ENCODE results near the gene PARN.
"Not testable (repeated sequence)": the region's sequence is repeated elsewhere in the genome, so short reads cannot be mapped to it uniquely, and the experiment has no call there.

PARN gene

DNA sequence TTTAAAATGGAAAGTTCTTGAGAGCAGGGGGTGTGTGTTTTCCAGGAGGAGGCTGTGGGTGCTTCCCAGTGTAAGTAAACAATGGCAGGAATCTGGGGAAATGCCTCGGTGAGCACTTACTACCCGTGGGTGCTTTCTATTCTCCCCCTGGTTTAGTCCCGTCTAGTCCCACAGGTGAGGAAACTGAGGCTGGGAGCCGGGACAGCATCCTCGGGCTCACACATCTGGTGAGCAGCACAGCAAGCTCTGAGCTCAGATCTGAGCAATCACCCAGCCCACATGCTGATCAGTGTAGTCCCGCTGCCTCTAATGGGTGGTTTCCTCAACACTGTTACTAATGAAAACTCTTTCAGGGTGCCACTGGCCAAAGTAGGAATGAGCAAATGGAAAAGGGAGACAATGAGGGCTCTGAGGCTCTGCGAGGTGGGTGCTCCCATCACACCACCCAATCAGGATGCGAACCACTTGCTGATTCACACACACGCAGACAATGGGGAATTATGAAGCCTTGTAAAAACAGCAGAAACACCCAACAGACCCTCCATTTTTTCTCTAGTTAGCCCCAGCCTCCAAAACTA is 202.6 kb downstream of the PARN start:
- DNase-seq = no peak

DNA sequence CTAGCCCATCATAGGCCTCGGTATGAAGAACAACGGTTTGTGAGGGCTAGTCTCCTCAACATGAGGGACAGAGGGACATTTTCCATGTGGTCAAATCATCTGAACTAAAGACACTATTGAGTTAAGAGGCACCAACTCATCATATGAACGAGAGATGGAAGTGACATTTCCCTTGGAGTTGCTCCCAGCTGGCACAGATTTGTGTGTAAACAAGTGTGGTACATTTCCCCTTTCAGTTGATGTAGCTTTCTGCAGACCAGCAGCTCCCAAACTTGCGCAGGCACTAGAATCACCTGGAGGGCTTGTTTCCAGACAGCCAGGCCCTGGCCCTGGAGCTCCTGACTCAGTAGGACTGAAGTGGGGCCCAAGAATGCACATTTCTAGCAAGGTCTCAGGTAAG is 205.5 kb downstream of the PARN start:
- DNase-seq = no peak

DNA sequence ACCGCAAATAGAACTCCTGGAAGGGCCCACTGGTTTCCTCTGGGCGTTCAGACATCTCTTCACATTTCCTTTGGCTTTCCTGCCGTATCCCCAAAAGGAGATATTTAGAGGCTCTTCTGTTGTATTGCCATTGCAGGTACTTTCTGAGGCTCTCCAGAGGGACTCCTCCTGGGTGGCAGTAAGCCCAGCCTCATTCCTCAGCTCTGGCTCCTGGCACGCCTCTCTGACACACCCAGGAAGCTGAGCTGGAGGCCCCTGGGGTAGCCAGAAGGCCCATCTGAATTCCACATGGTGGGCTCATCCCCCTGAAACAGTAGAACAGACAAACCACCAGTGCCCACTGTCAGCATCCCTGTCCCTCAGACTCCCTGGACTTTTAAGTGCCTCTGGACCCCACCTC is 206.7 kb downstream of the PARN start:
- no peak for DNase-seq

DNA sequence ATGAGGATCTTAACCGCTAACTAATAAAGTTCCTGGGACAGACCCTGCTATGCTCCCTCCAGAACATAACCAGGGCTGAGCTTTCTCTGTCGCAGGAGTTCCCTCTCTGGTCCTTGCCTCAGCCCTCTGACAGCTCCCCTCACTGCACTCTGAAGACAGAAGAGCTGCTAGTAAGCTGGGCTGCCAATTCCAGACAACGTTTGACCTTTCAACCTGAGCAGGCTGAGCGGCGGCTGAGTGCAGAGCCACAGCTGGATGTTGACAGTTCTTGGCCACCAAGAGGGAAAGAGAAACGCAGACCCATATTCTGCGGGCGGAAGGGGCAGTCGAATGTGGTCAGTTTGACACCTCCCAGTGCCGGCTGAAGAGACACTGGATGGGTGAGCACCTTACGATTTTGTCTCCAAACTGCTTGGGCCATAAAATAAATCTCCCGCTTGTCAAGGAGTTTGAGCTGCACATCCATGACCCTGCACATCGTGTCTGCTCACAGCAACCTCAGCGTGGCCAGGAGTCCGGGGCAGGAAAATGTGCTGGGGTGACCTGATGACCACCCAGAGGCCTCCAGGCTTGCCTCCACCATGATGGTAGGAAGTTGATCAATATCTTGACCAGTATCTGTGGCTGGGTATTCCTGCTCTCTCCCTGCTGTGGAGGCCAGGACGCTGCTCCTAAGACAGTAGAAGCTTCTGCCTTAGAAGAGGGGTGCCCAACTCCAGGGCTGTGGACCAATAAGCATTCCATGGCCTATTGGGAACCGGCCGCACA is 209.2 kb downstream of the PARN start:
- DNase-seq = no peak

DNA sequence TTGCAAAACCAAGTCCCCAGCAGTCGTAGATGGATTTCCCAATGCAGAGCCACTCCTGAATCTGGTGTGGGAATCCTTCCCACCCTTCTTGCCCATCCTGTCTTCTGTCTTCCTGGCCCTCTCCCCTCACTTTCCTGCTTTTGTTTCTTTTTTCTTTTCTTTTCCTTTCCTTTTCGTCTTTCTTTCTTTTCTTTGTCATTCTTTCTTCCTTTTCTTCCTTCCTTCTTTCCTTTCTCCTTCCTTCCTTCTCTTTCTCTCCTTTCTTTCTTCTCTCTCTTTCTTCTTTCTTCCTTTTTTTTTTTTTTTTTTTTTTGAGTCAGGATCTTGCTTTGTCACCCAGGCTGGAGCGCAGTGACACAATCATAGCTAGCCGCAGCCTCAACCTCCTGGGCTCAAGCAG is 209.8 kb downstream of the PARN start:
- DNase-seq = not testable (repeated sequence)

DNA sequence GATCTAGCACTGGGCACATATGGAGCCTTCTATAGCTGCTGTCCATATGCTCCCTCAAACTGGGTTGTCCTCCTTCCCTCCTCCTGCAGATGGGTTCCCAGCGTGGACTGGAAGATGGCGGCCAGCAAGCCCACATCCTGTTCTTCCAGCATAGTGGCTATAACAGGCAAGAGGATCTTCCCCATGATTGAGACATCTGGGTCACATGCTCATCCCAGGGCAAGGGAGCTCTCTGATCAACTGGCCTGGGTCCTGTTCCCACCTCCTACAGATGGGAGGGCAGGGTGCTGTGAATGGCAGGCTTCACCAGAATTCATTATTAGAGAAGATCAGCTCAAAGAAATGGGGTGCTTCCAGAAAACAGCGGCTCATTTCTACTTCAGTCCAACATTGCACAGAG is 210.2 kb downstream of the PARN start:
- no peak for DNase-seq

DNA sequence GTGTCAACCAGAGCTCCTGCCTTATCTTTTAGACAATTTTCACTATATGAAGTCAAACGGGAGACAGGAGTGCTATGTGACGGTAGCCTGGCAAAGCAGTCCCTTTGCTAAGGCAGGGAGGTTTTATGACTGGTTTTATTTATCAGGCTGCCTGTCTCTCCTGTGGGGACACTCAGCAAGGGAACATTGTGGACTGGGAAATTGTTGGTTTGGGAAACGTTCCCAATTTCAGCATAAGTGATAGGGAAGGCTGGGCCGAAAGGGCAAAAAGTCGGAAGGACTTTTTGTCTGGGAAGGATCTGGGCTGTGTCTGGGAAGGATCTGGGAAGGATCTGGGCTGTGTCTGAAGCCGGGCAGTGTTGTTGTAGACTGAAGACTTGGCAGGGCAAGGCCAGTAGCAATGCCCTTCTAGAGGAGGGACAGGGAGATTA is 211.2 kb downstream of the PARN start:
- DNase-seq = no peak

DNA sequence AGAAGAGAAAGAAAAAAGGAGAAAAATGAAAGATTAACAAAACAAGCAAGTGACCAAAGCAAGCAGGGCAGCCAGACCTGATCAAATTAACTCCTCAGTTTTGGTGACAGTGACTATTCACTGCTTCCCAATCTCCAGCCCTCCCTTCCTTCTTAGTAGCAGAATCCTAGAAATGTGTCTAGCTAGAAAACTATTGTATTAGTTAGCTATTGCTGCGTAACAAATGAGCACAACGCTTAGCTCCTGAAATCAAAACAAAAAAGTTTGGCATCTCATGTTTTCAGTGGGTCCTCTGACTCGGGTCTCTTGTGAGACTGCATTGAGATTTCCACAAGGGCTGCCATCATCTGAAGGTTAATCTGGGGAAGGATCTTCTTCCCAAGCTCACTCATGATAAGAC is 213.9 kb downstream of the PARN start:
- DNase-seq = no peak

DNA sequence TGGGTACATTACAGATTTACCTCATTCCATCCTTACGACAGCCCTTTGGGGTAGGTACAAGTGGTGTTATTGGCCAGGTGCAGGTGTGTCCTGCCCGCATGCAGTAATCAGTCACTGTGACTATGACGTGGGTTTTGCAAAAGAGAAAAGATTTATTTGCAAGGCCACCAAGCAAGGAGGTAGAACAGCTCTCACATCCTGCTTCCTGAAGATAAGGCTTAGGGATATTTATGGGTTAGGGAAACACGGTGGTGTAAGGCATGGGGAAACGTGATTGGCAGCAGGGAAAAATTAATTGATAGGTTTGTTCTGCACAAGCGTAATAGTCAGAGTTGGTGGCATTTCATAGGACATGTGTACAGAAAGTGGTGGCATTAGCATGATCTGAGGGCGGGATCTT is 214.8 kb downstream of the PARN start:
- no peak for DNase-seq

DNA sequence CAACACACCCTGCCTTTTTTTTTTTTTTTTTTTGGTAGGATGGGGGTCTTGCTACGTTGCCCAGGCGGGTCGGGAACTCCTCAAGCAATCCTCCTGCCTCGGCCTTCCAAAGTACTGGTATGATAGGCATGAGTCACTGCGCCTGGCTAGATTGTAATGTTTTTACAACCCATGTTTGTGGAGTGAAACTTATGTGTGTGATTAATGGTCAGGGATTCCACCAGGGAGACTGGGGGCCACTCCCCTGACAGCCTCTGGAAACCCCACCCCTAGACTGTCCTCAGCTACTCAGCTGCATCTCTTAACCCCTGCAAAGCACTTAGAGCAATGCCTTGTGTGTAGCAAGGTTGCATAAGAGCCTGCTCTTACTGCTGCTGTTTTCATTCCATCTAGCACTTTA is 220.5 kb downstream of the PARN start:
- DNase-seq = no peak

DNA sequence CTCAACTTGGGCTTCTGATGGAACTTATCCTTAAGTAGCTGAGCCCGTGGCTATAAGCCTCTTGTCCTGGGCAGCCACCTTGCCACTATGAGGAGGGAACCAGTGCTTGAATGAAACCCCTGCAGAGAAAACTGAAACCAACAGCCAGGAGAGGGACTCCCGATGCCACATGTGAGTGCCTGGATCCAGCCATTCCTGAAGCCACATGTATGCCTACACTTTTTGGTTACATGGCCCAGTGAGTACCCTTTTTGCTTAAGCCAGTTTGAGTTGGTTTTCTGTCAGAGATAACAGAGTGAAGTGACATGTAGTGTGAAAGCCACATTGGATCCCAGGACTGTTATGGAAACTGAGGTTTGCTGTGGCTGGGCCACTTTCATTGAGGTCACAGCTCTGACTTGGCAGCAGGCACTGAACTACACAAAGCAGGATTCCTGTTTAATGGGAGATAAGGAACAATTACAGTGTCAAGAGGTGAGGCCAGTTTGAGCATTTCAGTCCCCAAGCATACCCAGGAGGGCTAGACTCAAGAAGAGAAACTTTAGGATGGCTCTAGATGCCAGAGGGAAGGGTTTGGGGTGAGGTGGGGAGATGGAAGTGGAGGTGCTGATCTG is 222.2 kb downstream of the PARN start:
- no peak for DNase-seq

DNA sequence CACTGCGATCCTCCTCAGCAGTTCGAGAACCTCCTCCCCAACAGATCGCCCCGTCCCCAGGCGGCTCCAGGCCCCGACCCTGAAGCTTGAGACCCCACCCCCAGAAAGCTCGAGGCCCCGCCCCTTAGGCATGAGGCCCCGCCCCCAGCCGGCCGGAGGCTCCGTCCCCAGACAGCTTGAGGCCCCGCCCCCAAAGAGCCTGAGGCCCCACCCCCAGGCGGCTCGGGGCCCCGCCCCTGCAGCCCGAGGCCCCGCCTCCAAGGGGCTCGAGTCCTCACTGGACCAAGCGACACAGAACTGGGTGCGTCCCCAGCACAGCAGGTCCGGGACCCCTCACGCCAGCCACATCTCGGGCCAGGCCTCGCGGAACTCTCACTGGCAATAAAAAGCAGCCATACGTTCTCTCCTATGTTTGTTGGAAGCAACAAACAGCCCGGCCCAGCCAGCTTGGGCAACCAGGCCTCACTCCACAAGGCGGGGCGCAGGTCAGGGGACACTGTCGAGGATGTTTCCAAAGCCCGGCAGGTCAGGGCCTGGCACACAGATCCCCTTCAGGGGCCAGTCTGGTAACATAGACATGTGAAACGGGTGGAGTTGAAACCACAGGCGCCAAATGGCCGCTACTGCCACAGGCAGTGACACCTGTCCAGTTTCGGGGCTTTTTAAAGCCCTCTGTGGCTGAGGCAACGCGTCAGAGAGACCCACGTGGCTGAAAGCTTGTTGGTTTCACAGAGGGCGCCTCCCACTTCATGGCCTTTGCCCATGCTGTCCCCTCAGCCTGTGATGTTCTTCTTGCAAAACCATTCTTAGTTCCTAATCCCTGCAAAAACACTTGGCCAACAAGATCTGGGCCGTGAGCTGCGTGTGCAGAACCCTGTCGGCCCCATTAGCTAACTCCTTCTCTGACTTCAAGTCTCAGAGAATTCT is 224.2 kb downstream of the PARN start:
- no peak for DNase-seq

DNA sequence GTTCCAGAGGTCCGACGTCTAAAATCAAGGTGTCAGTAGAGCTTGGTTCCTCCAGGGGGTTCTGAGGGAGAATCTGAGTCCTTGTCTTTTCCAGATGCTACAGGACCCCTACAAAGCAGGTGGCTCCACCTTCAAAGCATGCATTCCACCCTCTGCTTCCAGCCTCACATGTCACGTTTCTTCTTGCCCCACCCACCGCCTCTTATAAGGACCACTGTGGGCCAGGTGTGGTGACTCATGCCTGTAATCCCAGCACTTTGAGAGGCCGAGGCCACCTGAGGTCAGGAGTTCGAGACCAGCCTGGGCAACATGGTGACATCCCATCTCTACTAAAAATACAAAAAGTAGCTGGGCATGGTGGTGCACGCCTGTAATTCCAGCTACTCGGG is 227.1 kb downstream of the PARN start:
- DNase-seq = not testable (repeated sequence)

DNA sequence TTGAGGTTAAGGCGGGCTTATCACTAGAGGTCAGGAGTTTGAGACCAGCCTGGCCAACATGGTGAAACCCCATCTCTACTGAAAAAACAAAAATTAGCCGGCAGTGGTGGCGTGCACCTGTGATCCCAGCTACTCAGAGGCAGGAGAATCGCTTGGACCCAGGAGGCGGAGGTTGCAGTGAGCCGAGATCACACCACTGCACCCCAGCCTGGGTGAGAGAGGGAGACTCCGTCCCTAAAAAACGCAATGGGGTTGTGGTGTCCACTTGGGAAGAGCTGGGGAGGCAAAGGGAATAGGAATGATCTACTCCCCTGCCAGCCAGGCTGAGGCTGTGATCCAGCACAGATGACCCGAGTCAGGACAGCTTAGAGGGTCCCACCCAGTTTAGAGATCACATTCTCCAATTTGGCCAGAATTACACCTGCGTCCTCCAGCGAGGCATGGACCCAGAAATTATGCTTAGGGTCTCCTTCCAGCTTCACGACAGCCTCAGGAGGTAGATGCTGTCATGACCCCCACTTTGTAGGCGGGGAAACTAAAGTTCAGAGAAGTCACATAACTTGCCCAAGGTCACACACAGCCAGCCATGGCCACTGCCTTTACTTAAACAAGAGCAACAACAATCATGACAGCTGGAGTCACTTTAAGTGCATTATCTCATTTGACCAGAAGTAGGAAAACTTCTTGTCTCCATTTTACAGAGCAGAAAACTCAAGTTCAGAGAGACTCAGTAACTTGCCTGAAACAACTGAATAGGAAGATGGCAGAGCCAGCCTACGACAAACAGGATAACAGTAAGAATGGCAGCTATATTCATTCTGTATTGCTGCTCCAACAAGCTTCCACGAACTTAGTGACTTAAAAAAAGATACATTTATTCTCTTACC is 227.7 kb downstream of the PARN start:
- not testable (repeated sequence) for DNase-seq

DNA sequence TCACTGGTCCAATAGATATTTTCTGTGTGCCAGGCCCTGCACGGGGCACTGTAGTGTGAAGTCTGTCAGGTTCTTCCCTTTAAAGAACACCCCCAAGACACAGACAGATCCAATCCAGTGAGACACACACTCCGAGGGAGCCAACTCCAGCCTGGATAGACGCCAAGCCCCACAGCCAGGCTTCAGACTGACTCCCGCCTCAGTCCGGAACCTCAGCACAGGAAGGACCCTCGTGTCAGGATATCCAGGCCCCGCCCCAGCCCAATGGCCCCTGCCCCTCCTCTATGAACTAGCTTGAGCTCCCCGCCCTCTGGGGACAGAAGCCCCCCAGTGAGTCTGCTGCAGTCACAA is 228.4 kb downstream of the PARN start:
- DNase-seq = not testable (repeated sequence)

DNA sequence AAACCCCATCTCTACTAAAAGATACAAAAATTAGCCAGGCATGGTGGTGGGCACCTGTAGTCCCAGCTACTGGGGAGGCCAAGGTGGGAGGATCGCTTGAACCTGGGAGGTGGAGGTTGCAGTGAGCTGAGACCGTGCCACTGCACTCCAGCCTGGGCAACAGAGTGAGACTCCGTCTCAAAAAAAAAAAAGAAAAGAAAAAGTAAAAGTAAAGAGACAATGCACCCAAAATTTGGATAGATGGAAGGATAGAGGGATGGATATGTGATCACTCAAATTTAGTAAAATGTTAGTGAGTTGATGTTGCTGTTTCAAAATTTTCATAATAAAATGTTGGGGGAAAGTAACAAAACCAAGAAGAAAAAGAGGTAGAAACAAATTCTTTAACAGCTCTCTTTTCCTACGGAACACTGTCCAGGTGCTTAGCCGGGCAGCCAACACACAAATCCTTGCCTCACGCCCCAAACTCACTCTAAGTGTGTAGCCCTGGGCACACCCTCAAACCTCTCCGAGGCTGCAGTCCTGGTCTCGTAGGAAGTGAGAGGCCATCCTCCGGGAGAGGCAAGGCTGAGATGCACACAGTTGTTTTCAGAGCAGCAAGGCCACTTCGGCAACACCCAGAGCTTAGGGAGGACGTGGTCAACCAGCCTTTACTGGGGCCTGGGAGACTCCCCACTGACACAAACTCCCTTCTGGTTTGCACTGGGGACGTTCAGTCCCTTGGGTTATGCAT is 228.9 kb downstream of the PARN start:
- DNase-seq = not testable (repeated sequence)

DNA sequence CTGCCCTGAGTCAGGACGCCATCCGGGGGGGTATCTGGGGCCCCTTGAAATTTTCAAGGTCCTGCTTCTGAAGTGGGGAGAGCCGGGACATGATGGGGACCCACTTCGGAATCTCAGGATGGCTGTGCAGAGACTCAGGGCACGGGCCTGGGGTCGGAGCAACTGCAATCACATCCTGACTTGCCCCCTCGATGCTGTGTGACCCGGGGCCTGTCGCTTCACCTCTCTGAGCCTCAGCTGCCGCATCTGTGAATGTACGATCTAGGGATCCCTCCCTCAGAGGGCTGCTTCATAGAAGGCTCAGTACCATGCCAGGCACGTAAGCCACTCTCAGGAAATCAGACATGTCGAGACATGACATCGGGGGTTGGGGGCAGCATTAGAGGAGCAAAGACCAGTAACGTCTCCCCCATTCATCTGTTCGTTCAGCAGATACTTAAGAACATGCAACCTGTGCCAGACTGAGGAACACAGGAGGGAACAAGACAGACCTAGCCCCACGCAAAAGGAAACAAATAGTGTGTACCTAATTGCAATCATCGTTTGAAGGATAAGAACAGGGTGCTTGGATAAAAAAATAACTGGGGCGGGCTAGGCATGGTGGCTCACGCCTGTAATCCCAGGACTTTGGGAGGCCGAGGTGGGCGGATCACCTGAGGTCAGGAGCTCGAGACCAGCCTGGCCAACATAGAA is 229.6 kb downstream of the PARN start:
- no peak for DNase-seq

DNA sequence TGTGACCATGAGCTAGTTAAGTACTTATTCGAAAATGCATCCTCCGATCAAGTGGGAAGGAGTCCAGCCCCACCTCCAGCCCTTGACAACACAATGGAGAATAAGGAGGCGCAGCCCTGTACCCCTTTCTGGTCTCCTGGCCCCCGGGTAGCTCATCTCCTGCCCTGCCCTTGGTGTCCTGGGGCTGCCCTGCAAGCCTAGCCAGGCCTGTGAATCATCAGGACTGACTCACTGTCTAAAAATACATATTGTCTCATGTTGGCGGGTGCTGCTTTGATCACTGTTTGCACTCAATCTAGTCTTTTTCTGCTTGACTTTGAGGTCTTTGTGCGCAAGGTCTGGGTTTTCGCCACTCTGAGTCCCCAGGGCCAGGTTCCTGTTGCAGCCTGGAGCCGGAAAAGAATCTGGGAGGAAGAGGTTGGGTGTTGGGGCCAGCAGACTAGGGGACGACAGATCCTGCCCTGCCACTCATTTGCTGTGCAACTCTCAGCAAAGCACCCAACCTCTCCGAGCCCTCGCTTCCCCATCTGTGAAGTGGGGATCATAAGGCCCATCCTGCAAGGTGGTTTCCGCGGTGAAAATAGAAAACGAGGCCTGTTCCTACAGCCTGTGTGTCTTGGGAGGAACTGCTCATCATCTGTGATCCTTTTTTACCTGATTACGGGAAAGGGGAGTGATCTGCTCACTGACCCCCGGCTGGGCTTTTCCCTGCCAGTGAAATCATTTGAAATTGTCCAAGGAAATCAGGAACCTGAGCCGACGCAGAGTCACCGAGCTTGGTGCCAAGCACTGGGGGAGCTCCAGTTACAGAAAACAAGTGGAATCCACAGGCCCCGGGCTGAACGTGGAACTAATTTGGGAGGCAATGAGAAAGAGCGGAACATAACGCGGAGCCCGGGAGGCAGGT is 230.4 kb downstream of the PARN start:
- DNase-seq = no peak

DNA sequence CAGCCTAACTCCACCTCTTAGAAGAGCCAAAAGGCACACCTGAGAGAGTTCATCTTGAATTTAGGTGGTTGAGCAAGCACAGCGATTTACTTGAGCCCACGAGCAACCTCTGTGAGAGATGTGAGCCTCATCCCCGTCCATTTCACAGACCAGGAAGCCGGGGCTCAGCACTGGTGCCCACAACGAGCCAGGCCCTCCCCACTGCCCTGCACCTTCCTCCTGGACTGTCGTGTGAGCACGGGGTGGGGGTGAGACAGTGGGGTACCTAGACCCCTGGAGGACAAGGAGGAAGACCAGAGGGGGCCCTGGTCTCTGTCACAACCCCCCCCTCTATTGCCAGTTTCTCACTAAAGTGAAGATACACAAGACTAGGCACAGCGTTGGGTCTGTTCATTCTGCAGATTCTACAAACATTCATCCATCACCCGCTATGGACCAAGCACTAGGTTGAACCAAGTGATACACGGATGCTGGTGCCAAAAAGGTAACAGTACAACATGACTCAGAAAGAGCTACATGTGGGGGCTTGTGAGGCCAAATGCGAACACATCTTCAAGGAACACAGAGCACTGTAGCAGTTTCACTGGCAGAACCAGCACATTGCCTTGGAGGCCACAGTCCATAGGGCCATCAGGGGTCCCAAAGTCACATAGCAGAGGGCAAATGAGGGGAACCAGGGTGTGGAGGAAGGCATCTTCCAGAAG is 231.9 kb downstream of the PARN start:
- no peak for DNase-seq

Measured in NK-92 treated with Interleukin-12 subunit alpha and Interleukin-12 subunit beta, amount 100 ng/mL, for 24 hours (cell line).